Kidney (tissue), 14 donors: Measurements from ENCODE around the gene BABAM2. TPM values are rescaled to one million over a fixed set of nuclear protein-coding genes. Genes with fewer than 3 reads are reported as not detected.

Experiments used
- DNase-seq, 5 donors: peaks; one replicate each; pipeline ENCODE4 v3.0.0-alpha.2; 2013 to 2020
- FAIRE-seq: peaks from 2 replicates; lab custom pipeline; 2012; peaks lifted over from hg19 to GRCh38; lab: Jason Lieb, UNC
- H3K27ac ChIP-seq, 2 donors: one replicate each; pipeline ENCODE4 v1.7.0; 2013; ENCODE audit warnings: low read depth in 2 of 2, low read length in 2 of 2, inconsistent platforms in 1 of 2
- H3K27me3 ChIP-seq: one replicate; pipeline ENCODE4 v1.7.1; 2013; ENCODE audit warnings: low read length, inconsistent platforms; ENCODE audit not compliant: control insufficient read depth, insufficient read depth
- H3K36me3 ChIP-seq, 3 donors: one replicate each; pipeline versions ENCODE4 v1.7.0 to v1.7.1; 2013; ENCODE audit warnings: low read length in 3 of 3, control low read depth in 1 of 3, inconsistent platforms in 1 of 3; ENCODE audit not compliant: insufficient read depth in 3 of 3, control insufficient read depth in 2 of 3
- H3K4me1 ChIP-seq, 3 donors: one replicate each; pipeline versions ENCODE4 v1.7.0 to v1.7.1; 2013; ENCODE audit warnings: low read length in 3 of 3, inconsistent platforms in 1 of 3, low read depth in 1 of 3; ENCODE audit not compliant: control insufficient read depth in 2 of 3, insufficient read depth in 2 of 3
- H3K4me3 ChIP-seq, 3 donors: one replicate each; pipeline versions ENCODE4 v1.7.0 to v1.8.1; 2013; ENCODE audit warnings: low read length in 3 of 3, control low read depth in 1 of 3, inconsistent platforms in 1 of 3
- H3K9ac ChIP-seq, 3 donors: one replicate each; pipeline versions ENCODE4 v1.7.0 to v1.7.1; 2013; ENCODE audit warnings: low read length in 3 of 3, control low read depth in 1 of 3, inconsistent platforms in 1 of 3
- H3K9me3 ChIP-seq, 3 donors: one replicate each; pipeline versions ENCODE4 v1.7.0 to v1.7.1; 2013; ENCODE audit warnings: low read length in 3 of 3, control low read depth in 1 of 3, inconsistent platforms in 1 of 3; ENCODE audit not compliant: control insufficient read depth in 2 of 3, insufficient read depth in 1 of 3
- CTCF ChIP-seq: IDR thresholded peaks from 3 replicates; pipeline ENCODE4 v1.5.1; 2012; ENCODE audit warnings: mild to moderate bottlenecking, moderate library complexity, borderline replicate concordance; ENCODE audit not compliant: insufficient read depth; ENCODE audit errors: extremely low read depth
- intact Hi-C: fragments of 100-400 bp; cut with DNase I; formaldehyde crosslinking; loops from one replicate; pipeline ENCODE4 v1.11.1; 2022
- polyA plus RNA-seq: library from polyadenylated mRNA; stranded (reverse); fragments of 350-450 nt; fragmentation: Illumina TruSeq; extraction: RNeasy Lipid Tissue Mini Kit (QIAGEN cat#74804); gene quantifications from one replicate; pipeline ENCODE4 v1.2.3, GENCODE V29; 2014; ENCODE audit warnings: low read depth, low replicate concordance; ENCODE audit not compliant: insufficient read depth
- total RNA-seq: library from RNA; stranded (reverse); fragmentation: NEBNext Ultra II Directional; extraction: Animal tissue kit (Norgen Biotek cat#: 25700); gene quantifications from one replicate; pipeline ENCODE4 v1.2.1, GENCODE V29; 2021
- donor health status: control.
- donor health status: control.
- donor health status: control.
- donor health status: control.
- donor health status: control.
- donor health status: DM: yes; HTN: yes; CAD: no.
- donor health status: Normal renal cell carcinoma (clear cell type).

Gene BABAM2
- total and polyA plus RNA-seq, 2 donors from 2014 or later: 68.4 to 74.1 TPM

- no peak for TF ChIP-seq CTCF
- DNase-seq (no peak), FAIRE-seq (no peak)
Measured at GRCh38 chr2:28296904-28297303, 406.4 kb downstream of the BABAM2 start.

GRCh38 chr2:28297531-28297930 lies 407.0 kb downstream of the BABAM2 start:
- FAIRE-seq: no peak
- no peak for TF ChIP-seq CTCF
- intact Hi-C loops: no loop called here
- H3K9ac ChIP-seq: no peak overlapping the region
- peaks cover 0 to 4% (median 0%) of the 10 kb centered on the region in 3 donors for H3K4me1 ChIP-seq
- no peaks in the 10 kb centered on the region for H3K27me3 ChIP-seq
- no peaks in the 10 kb centered on the region for H3K9me3 ChIP-seq
- H3K27ac ChIP-seq: no peak overlapping the region
- DNase-seq: no peak
- H3K4me3 ChIP-seq: no peak overlapping the region
- peaks cover 0 to 14% (median 0%) of the 10 kb centered on the region in 3 donors for H3K36me3 ChIP-seq

More at GRCh38 chr2:28296904-28297303, 406.4 kb downstream of the BABAM2 start:
- intact Hi-C loops: no loop called here
- Histone ChIP-seq H3K27me3 (no peaks in the 10 kb centered on the region), H3K27ac (no peak overlapping the region), H3K4me3 (no peak overlapping the region), H3K9me3 (no peaks in the 10 kb centered on the region), H3K9ac (no peak overlapping the region), H3K4me1 (peaks cover 0 to 4% (median 0%) of the 10 kb centered on the region in 3 donors), H3K36me3 (peaks cover 0 to 14% (median 0%) of the 10 kb centered on the region in 3 donors)

- FAIRE-seq: no peak
- DNase-seq: no peak
- Histone ChIP-seq H3K27ac (no peak overlapping the region), H3K36me3 (peaks cover 0 to 14% (median 0%) of the 10 kb centered on the region in 3 donors), H3K27me3 (no peaks in the 10 kb centered on the region), H3K9me3 (no peaks in the 10 kb centered on the region), H3K4me1 (peaks cover 0 to 4% (median 0%) of the 10 kb centered on the region in 3 donors), H3K9ac (no peak overlapping the region), H3K4me3 (no peak overlapping the region)
- no peak for TF ChIP-seq CTCF
- intact Hi-C loops: no loop called here
Measured at GRCh38 chr2:28298406-28298805, 407.9 kb downstream of the BABAM2 start.
